NT2/D1 (cell line): ENCODE data around the gene SLC44A5.

Source experiments
- SUZ12 ChIP-seq: IDR thresholded peaks from 2 replicates; pipeline ENCODE4 v1.6.1; 2011; ENCODE audit not compliant: insufficient read length, insufficient read depth; ENCODE audit errors: extremely low read depth
- ZNF274 ChIP-seq: IDR thresholded peaks from 2 replicates; pipeline ENCODE4 v1.6.1; 2011; ENCODE audit warnings: mild to moderate bottlenecking, low read depth, low read length

- no peak for TF ChIP-seq SUZ12
- no peak for TF ChIP-seq ZNF274
Observed at GRCh38 chr1:75594327-75594726, 16.6 kb downstream of the SLC44A5 start.
